GM18951 (cell line): ENCODE measurements around the gene NOP53.
"Not testable (repeated sequence)": the region's sequence is repeated elsewhere in the genome, so short reads cannot be mapped to it uniquely, and the experiment has no call there.

ENCODE experiments used
- POLR2A ChIP-seq: IDR thresholded peaks from 4 replicates; pipeline ENCODE4 v1.6.1; 2011; ENCODE audit warnings: mild to moderate bottlenecking; ENCODE audit not compliant: insufficient read length, insufficient read depth; ENCODE audit errors: extremely low read depth
- in situ Hi-C: fragments of 300-500 bp; cut with MboI; formaldehyde crosslinking; loops from one replicate; pipeline ENCODE4 v1.12.0; 2022; ENCODE audit warnings: low sequenced_read_pairs, mixed read lengths, inconsistent platforms; ENCODE audit not compliant: unreplicated experiment

Gene NOP53

DNA sequence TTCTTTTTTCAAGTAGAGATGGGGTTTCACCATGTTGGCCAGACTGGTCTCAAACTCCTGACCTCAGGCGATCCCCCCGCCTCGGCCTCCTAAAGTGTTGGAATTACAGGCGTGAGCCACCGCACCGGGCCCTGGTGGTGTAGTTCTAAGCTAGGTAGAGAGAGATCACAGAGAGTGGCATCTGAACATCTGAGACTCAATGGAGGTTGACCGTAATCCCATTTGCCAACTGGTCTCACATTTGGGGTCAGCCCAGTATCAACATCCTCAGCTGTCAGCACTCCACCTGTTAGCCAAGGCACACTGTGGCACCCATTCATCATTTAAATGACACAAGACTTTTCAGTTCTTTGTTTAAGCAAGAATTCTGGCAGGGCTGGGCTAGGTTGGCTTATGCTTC, 41.2 kb downstream of the NOP53 start:
- in situ Hi-C loops = no loop called here
- no peak for TF ChIP-seq POLR2A

DNA sequence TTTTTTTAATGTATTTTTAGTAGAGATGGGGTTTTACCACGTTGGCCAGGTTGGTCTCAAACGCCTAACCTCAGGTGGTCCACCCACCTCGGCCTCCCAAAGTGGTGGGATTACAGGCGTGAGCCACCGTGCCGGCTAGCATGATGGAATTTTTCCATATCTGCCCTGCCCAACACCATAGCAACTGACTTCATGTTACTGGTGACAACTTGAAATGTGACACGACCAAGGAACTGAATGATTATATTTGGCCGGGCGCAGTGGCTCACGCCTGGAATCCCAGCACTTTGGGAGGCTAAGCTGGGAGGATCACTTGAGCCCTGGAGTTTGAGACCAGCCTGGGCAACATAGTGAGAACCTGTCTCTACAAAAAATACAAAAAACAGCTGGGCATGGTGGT, 42.0 kb downstream of the NOP53 start:
- in situ Hi-C loops = not testable (repeated sequence)

DNA sequence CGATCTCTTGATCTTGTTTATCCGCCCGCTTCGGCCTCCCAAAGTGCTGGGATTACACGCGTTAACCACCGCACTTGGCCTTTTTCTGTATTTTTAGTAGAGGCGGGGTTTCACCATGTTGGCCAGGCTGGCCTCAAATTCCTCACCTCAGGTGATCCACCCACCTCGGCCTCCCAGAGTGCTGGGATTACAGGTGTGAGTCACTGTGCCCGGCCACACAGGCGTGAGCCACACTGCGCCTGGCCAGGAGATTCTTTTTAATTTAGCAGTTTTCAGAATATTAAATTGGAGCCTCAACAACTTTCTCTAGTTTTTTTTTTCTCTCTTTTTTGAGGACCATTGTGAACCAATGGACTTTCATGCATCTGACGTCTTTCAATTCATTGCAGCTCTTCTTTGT, 44.5 kb downstream of the NOP53 start:
- in situ Hi-C loops = not testable (repeated sequence)

DNA sequence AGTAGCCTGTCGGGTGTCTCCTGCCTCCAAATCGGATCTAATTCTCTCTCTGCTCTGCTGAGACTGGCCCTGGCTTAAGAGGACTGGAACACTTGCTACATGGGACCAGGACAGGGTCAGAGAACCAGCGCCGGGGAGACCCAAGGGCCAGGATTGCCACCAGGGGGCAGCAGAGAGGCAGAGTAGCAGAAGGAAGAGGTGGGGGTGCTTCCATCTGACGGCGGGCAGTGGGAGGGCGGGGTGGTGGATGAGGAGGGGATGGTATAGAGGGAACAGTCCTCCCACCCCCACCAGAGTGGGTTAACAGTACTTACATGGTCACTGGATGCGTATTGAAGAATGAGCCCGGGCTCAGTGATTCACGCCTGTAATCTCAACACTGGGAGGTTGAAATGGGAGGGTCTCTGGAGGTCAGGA, 45.1 kb downstream of the NOP53 start:
- in situ Hi-C loops = no loop called here
- no peak for TF ChIP-seq POLR2A

DNA sequence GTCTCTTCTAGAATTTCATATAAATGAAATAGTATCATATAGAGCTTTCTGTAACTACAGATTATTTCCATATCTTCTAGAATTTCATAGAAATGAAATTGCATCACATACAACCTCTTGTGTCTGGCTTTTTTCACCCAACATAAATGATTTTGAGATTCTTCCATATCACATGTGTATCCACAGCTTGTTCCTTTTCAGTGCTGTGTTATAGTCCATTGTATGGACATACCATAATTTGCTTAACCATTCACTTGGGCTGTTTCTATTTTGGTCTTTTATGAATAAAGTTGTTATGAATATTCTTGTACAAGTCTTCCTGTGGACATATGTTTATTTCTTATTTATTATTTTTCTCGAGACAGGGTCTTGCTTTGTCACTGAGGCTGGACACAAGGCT, 47.3 kb downstream of the NOP53 start:
- in situ Hi-C loops = no loop called here
- TF ChIP-seq POLR2A = no peak

DNA sequence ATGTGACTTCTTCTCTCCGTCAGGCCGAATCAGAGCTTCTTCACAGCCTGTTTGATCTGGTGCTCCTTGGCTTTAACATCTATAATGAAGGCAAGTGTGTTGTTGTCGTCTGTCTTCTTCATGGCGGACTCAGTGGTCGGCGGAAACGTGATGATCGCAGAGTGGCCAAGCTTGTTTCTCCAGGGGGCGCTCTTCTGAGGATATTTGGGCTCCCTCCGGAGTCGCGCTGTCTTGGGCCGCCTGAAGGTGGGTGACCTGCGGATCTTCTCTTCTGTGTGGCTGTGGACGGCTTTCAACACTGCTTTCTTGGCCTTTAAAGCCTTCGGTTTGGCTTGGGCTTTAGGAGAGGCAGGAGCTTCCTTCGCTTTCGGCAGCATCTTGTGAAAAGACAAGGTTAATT, 49.2 kb downstream of the NOP53 start:
- TF ChIP-seq POLR2A = no peak
- in situ Hi-C loops = no loop called here

DNA sequence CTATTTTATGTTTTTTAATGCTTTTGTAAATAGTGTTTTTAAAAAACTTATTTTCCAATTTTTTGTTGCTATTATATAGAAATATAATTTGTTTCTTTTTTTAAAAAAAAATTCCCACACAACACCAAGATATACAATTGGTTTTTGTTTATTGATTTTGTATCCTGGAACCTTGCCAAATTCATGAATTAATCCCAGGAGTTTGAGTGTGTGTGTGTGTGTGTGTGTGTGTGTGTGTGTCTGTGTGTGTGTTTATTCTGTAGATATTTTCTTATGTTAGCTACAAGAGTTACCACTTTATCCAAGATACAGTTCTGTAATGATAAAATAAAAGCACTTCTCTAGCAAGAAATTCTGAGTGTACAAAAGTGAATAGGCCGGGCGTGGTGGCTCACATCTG, 51.4 kb downstream of the NOP53 start:
- TF ChIP-seq POLR2A = no peak
- in situ Hi-C loops = no loop called here

DNA sequence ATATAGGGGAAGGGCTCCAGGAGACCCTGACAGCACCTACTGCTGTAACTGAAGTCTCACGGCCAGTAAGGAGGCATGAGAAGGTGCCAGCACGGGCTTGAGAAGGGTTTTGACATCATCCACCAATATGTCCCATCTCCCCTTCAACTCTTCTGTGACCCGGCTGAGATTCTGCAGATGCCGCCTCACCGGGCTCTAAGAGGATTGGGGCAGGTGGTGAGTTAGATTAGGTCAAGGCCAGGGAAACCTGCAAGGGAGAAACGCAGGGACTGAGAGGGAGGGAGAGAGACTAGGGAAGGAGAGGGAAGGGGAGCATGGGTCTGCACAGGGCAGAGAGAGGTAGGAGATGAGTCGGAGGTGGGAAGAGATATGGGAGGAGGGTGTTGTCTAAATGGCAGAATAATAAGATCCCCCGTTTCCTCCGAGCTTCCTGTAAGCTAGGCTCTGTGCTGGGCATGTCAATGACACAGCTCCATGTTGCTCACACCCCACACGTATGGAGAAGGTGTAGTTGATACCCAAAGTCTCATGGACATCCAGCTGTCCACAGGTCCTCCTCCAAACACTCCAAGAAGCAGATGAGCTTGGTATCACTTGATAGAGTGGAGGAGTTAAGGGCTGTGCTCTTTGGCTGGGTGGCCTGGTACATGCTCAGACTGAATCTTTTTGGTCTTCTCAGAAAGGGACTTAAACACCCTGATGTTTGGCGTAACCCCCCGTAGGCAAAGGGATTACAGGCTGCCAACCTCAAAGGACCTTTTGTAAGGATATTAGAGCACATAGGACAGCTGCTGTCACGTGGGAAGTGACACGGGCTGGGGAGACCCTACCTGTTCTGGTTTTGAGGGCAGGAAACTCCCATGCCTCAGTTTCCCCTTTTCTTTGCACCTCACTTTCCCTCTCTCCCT, 52.9 kb downstream of the NOP53 start:
- in situ Hi-C loops = no loop called here
- no peak for TF ChIP-seq POLR2A

DNA sequence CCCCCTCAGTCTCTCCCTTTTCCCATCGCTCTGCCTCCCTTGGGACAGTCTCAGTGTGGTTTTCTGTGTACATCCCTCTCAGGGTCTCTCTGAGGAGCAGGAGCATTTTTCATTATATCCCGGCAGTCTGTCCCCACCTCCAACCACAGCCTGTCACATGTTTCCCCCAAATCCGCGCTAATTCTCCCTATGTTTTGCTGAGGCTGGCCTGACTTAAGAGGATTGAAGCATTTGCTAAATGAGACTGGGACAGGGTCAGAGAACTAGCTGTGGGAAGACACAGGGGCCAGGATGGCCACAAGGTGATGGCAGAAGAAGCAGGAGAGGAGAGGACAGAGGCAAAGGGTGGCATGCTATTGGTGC, 53.5 kb downstream of the NOP53 start:
- no peak for TF ChIP-seq POLR2A
- in situ Hi-C loops = no loop called here

DNA sequence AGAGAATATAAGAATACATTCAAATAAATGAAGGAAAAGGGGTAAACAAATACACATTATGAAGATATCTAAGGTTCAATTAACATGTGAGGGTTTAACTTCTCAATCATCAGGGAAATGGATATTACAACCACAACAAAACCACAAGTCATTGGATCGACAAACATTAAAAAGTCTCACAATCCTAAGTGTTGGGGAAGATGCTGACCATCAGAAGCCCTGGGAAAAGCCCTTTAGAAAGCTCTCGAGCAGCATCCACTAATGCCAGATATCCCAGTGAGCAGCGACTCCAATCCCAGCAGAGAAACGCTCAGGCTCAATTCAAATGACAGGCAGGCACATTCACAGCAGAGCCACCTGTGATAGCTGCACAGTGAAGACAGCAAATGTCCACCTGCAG, 55.9 kb downstream of the NOP53 start:
- in situ Hi-C loops = no loop called here
- TF ChIP-seq POLR2A = no peak

DNA sequence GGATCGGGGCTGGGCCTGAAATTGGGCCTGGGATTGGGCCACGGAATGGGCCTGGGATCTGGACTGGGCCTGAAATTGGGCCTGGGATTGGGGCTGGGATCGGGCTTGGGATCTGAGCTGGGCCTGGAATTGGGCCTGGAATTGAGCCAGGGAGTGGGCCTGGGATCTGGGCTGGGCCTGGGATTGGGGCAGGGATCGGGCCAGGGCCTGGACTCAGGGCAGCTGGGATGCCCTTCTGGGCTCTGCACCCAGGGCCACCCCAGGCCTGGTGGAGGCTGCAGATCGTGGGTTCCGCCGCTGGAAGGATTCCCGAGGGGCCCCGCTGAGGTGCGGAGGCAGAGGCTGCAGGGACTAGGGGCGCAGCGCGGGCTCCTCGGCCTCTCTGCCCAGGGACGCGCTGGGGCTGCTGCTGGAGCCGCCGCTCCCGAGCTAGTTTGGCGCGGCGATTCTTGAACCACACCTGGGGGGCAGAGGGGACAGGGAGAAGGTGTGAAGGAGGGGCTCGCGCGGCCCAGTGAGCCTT, 57.2 kb downstream of the NOP53 start:
- in situ Hi-C loops = no loop called here
- TF ChIP-seq POLR2A = no peak

DNA sequence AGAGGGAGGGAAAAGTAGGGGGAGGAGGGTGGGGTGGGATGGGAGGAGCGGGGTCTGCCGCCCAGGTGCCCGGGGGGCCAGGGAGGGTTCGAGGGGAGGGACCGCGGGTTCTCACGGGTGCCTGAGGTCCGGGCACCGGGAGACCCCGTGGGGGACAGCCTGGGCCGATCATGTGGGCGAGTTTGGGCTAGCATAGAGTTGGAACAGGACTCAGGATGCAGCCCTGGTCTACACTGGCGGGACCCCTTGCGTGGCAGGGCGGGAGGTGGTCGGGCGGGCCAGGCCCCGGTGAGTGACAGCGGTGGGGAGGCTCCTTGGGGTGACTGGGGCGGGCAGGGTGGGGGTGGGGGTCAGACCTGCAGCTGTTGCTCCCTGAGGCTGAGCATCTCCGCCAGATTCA, 57.8 kb downstream of the NOP53 start:
- in situ Hi-C loops = not testable (repeated sequence)

DNA sequence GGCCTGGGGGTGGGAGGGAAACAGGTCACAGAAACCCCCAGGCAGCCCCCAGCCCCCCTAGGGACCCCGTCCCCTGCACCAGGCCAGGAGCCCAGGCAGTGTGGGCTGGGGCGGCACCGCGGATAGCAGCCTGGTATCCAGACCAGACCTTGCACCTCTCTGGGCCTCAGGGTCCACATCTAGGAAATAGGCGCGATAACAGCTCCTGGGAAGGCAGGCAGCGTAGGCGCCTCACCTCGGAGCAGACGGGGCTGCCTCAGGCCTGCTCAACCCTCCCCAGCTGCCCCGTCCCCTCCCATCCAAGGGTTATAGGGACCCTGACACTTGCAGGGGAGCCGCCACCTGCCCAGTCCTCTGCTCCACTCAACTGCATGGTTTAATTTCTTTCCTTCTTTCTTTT, 58.3 kb downstream of the NOP53 start:
- in situ Hi-C loops = not testable (repeated sequence)

DNA sequence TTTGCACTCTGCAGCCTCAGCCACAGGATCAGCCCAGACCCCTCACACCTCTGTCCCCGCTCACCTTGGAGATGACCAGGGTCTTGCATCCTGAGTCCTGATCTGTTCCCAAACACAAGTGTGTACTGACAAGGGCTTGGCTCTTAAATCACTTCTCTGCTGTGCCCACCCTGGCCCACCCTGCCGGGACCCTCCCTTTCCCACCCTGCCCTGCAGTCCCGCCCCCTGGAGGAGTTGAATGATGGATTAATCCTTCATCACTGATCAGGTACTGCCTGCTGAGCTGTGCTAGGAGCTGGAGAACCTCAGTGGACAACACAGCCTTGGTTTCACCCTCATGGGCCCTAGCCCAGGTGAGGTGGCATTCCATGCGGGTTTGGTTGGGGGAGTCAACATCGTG, 59.1 kb downstream of the NOP53 start, which contains the start of gene TPRX1:
TPRX1 (minus strand) TSS at position 101 of the 400 bp plus-strand sequence; CDS start at position 89, 12 bp downstream.
- in situ Hi-C loops = not testable (repeated sequence)

DNA sequence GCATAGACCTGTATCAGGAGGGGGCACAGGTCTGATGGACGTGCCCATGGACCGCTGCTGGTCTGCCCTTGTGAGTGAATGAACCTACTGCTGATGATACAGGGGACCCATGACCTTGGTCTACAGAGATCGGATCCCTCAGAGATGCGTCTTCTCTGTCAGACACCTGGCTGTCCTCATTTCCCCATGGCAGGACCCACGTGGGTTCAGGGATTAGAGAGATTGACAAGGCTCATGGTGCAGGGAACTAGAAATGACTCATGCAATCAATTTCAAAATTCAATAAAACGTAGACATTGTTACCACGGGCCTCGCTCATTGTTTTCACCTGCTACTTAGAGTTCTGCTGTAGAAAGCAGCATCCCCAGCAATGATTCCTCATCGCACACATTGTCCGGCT, 60.0 kb downstream of the NOP53 start:
- no peak for TF ChIP-seq POLR2A
- in situ Hi-C loops = no loop called here
